ENCODE results near the gene NTRK1. TPM values are rescaled to one million over a fixed set of nuclear protein-coding genes. Genes with fewer than 3 reads are reported as not detected.

NTRK1 gene
- total RNA-seq, 4 donors from 2014 or later: 0.20 to 2.6 (median 0.64) TPM; not detected in 1

GRCh38 chr1:156863631-156864030 lies 3.0 kb downstream of the NTRK1 start:
- H3K4me3 ChIP-seq: no peak overlapping the region
- DNase-seq: no peak
- no peaks in the 10 kb centered on the region for H3K9me3 ChIP-seq
- 65% methylated on average over 7 of the region's 7 CpGs; no CpG with 5 or more reads in 1 of the 2 donors for WGBS, 2 donors (ENCODE audit: low coverage in 1 of 2)
- in situ Hi-C loops (cut with MboI; ENCODE audit: low pct_ligation_motif_present in 1 of 4, low pct_unique_long_range_greater_than_20kb in 1 of 4, low sequenced_read_pairs in 3 of 4) (loop anchor here in 3 of 4 donors (10.0 to 25.0 kb wide), 2 partner anchors 159 to 176 kb away; partner anchors contain the start of genes NES (in 2 of the 3) and CRABP2 (in 1 of the 3)), intact Hi-C loops (cut with DNase I; ENCODE audit: low total_unique reads) (no loop called here)
- H3K27me3 ChIP-seq: peaks cover 67% of the 10 kb centered on the region
- H3K27ac ChIP-seq: no peak overlapping the region
- peaks cover 14 to 26% (median 24%) of the 10 kb centered on the region in 4 donors for H3K4me1 ChIP-seq
- TF ChIP-seq CTCF (IDR thresholded peaks at IDR 0.05): no peak
- TF ChIP-seq EP300 (IDR thresholded peaks at IDR 0.05; ENCODE audit: low read depth): no peak
- TF ChIP-seq POLR2A (IDR thresholded peaks at IDR 0.05): no peak
- no peak for TF ChIP-seq POLR2AphosphoS5 (IDR thresholded peaks at IDR 0.05)
- H3K36me3 ChIP-seq: no peaks in the 10 kb centered on the region

- no peak overlapping the region for H3K27ac ChIP-seq
- H3K4me1 ChIP-seq: peaks cover 6 to 15% (median 14%) of the 10 kb centered on the region in 4 donors
- H3K9me3 ChIP-seq: no peaks in the 10 kb centered on the region
- TF ChIP-seq POLR2AphosphoS5 (IDR thresholded peaks at IDR 0.05) (no peak), CTCF (IDR thresholded peaks at IDR 0.05) (no peak), EP300 (IDR thresholded peaks at IDR 0.05; ENCODE audit: low read depth) (no peak), POLR2A (IDR thresholded peaks at IDR 0.05) (no peak)
- in situ Hi-C loops (cut with MboI; ENCODE audit: low pct_ligation_motif_present in 1 of 4, low pct_unique_long_range_greater_than_20kb in 1 of 4, low sequenced_read_pairs in 3 of 4): loop anchor here in 3 of 4 donors (10.0 to 25.0 kb wide), 2 partner anchors 160 to 177 kb away; partner anchors contain the start of genes NES (in 2 of the 3) and CRABP2 (in 1 of the 3)
- H3K36me3 ChIP-seq: no peaks in the 10 kb centered on the region
- peaks cover 55% of the 10 kb centered on the region for H3K27me3 ChIP-seq
- DNase-seq: no peak
- intact Hi-C loops (cut with DNase I; ENCODE audit: low total_unique reads): no loop called here
- 85% methylated on average over 4 of the region's 4 CpGs; no CpG with 5 or more reads in 1 of the 2 donors for WGBS, 2 donors (ENCODE audit: low coverage in 1 of 2)
- H3K4me3 ChIP-seq: no peak overlapping the region
Observed at GRCh38 chr1:156864796-156865195, 4.1 kb downstream of the NTRK1 start.

- Histone ChIP-seq H3K4me1 (peaks cover 3 to 11% (median 9%) of the 10 kb centered on the region in 4 donors), H3K27me3 (peaks cover 50% of the 10 kb centered on the region), H3K4me3 (no peak overlapping the region), H3K36me3 (no peaks in the 10 kb centered on the region), H3K27ac (no peak overlapping the region), H3K9me3 (no peaks in the 10 kb centered on the region)
- no peak for TF ChIP-seq POLR2A (IDR thresholded peaks at IDR 0.05)
- TF ChIP-seq EP300 (IDR thresholded peaks at IDR 0.05; ENCODE audit: low read depth): no peak
- no peak for TF ChIP-seq CTCF (IDR thresholded peaks at IDR 0.05)
- TF ChIP-seq POLR2AphosphoS5 (IDR thresholded peaks at IDR 0.05): no peak
- WGBS, 2 donors (ENCODE audit: low coverage in 1 of 2): 73 to 85% methylated on average over 4 to 9 of the region's 9 CpGs
- in situ Hi-C loops (cut with MboI; ENCODE audit: low pct_ligation_motif_present in 1 of 4, low pct_unique_long_range_greater_than_20kb in 1 of 4, low sequenced_read_pairs in 3 of 4): loop anchor here in 3 of 4 donors (10.0 to 25.0 kb wide), 2 partner anchors 160 to 178 kb away; partner anchors contain the start of genes NES (in 2 of the 3) and CRABP2 (in 1 of the 3)
- intact Hi-C loops (cut with DNase I; ENCODE audit: low total_unique reads): no loop called here
- DNase-seq: no peak
Observed at GRCh38 chr1:156865258-156865657, 4.6 kb downstream of the NTRK1 start.

GRCh38 chr1:156865865-156866248 lies 5.2 kb downstream of the NTRK1 start:
- intact Hi-C loops (cut with DNase I; ENCODE audit: low total_unique reads): no loop called here
- TF ChIP-seq EP300 (IDR thresholded peaks at IDR 0.05; ENCODE audit: low read depth) (no peak), POLR2AphosphoS5 (IDR thresholded peaks at IDR 0.05) (no peak), CTCF (IDR thresholded peaks at IDR 0.05) (no peak), POLR2A (IDR thresholded peaks at IDR 0.05) (no peak)
- no peak for DNase-seq
- H3K4me1 ChIP-seq: peaks cover 0 to 5% (median 3%) of the 10 kb centered on the region in 4 donors
- no peak overlapping the region for H3K4me3 ChIP-seq
- H3K9me3 ChIP-seq: no peaks in the 10 kb centered on the region
- in situ Hi-C loops (cut with MboI; ENCODE audit: low pct_ligation_motif_present in 1 of 4, low pct_unique_long_range_greater_than_20kb in 1 of 4, low sequenced_read_pairs in 3 of 4): loop anchor here in 3 of 4 donors (10.0 to 25.0 kb wide), 2 partner anchors 161 to 179 kb away; partner anchors contain the start of genes NES (in 2 of the 3) and CRABP2 (in 1 of the 3)
- no peak overlapping the region for H3K27ac ChIP-seq
- H3K27me3 ChIP-seq: peaks cover 44% of the 10 kb centered on the region
- 75% methylated on average over 4 of the region's 4 CpGs; no CpG with 5 or more reads in 1 of the 2 donors for WGBS, 2 donors (ENCODE audit: low coverage in 1 of 2)
- no peaks in the 10 kb centered on the region for H3K36me3 ChIP-seq

Measured in transverse colon (tissue), 4 donors.